Heart left ventricle (tissue), 13 donors: ENCODE measurements around the gene C1orf141.
"Not testable (repeated sequence)": the region's sequence is repeated elsewhere in the genome, so short reads cannot be mapped to it uniquely, and the experiment has no call there.

Experiments
- POLR2A ChIP-seq, 2 donors: fragments of 450-650 bp; IDR thresholded peaks; one replicate each; pipeline ENCODE4 v1.6.1; 2017; ENCODE audit warnings: antibody characterized with exemption in 2 of 2, mild to moderate bottlenecking in 2 of 2, moderate library complexity in 2 of 2
- TF ChIP-seq, protein P1 (sequence below), 12 donors: fragments of 200-600 bp; sonication (generic) in 4 of 12; IDR thresholded peaks; one replicate each; pipeline versions ENCODE4 v1.5.0 to v1.8.0; 2018 to 2022; ENCODE audit warnings: antibody characterized with exemption in 12 of 12, mild to moderate bottlenecking in 5 of 12
- donor health status: ischemic (EF 13 %, LVEDD 7.1; RV severe dilation, severe dysfunction).
- donor health status: DM: no; HTN: yes; CAD: no.
- donor health status: DM: no; HTN: no; CAD: no.
- donor health status: ischemic (EF 25% LVEDD 6.9; RV normal size, moderate dysfunction).
- donor health status: ischemic (EF 25% LVEDD 5.7; RV mildly dilated, moderate dysfunction).
- donor health status: ischemic (EF 35%, LVEDD 5.7; RV mildly dilated, moderate dysfunction).
- donor health status: nonischemic (EF 11% LVEDD 7.7; RV severe dilation, severe dysfunction).
- donor health status: DM: yes; HTN: yes; CAD: no.
- donor health status: PGD.
- donor health status: ischemic (EF 29% LVEDD 5.4; RV normal size, mild dysfunction).
- donor health status: nonischemic (EF 23%, LVEDD 6.1; RV moderate dilation, normal function).

DNA sequence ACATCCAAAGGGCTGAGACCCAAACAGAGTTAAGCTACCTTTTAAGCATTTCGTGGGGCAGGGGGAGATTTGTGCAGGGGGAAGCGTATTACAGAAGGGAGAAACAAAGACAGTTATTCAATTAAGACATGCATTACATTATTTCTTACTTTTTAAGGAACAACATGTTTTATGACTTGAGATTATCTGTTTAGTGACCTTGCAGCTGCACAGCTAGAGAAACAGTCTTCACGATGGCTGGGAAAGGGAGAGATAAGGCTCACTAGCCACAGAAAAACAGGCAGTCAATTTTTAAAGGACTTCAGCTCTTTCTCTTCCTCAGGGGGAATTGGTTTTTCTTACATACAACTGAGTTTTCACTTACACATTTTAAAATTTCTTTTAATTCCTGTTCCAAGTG lies 7.1 kb upstream of the C1orf141 start:
- TF ChIP-seq, protein P1, sequence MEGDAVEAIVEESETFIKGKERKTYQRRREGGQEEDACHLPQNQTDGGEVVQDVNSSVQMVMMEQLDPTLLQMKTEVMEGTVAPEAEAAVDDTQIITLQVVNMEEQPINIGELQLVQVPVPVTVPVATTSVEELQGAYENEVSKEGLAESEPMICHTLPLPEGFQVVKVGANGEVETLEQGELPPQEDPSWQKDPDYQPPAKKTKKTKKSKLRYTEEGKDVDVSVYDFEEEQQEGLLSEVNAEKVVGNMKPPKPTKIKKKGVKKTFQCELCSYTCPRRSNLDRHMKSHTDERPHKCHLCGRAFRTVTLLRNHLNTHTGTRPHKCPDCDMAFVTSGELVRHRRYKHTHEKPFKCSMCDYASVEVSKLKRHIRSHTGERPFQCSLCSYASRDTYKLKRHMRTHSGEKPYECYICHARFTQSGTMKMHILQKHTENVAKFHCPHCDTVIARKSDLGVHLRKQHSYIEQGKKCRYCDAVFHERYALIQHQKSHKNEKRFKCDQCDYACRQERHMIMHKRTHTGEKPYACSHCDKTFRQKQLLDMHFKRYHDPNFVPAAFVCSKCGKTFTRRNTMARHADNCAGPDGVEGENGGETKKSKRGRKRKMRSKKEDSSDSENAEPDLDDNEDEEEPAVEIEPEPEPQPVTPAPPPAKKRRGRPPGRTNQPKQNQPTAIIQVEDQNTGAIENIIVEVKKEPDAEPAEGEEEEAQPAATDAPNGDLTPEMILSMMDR (IDR thresholded peaks at IDR 0.05) = not testable (repeated sequence)
- TF ChIP-seq POLR2A (IDR thresholded peaks at IDR 0.05) = not testable (repeated sequence)
